B cell (primary cell): ENCODE measurements around the gene EPB41L5. TPM values are rescaled to one million over a fixed set of nuclear protein-coding genes. Genes with fewer than 3 reads are reported as not detected.

Experiments
- ATAC-seq: fragments of 200-7000 bp; cut with Tn5 transposase; one replicate; pipeline ENCODE4 v1.10.0; 2021; ENCODE audit warnings: low read depth, mild to moderate bottlenecking, moderate number of reproducible peaks, moderate library complexity
- CTCF ChIA-PET: fragments of 350-600 bp; sonication (Branson Sonifier 250); formaldehyde crosslinking; loops from one replicate; lab custom pipeline; 2021; ENCODE audit warnings: antibody characterized with exemption, inconsistent platforms; lab: Charles Lee
- POLR2A ChIA-PET: fragments of 350-600 bp; sonication (Branson Sonifier 250); formaldehyde crosslinking; loops from one replicate; lab custom pipeline; 2021; ENCODE audit warnings: antibody characterized with exemption; lab: Charles Lee
- DNase-seq: peaks from one replicate; pipeline ENCODE4 v3.0.0; 2013
- H2AFZ ChIP-seq: 2 replicates; pipeline ENCODE4 v1.6.1; 2012; ENCODE audit warnings: mild to moderate bottlenecking, low read depth, low read length; ENCODE audit not compliant: insufficient read depth, poor library complexity, severe bottlenecking
- H3K27ac ChIP-seq, 2 donors: 1 replicate in 1 of 2; 2 replicates in 1 of 2; pipeline ENCODE4 v1.5.1; 2012 to 2013; ENCODE audit warnings: low read length in 2 of 2, mild to moderate bottlenecking in 2 of 2, moderate library complexity in 1 of 2
- H3K27me3 ChIP-seq, 4 experiments: fragments of 200-600 bp in 1 of 4; sonication (generic) in 1 of 4; replicated peaks in 1 of 4; 1 replicate in 2 of 4; 2 replicates in 2 of 4; pipeline versions ENCODE4 v1.6.1 to v1.7.0; 2013 to 2016; ENCODE audit warnings: low read length in 3 of 4, mild to moderate bottlenecking in 2 of 4, mixed read lengths in 1 of 4, moderate library complexity in 1 of 4; ENCODE audit not compliant: insufficient read depth in 4 of 4, control insufficient read depth in 3 of 4; ENCODE audit errors: control extremely low read depth in 1 of 4
- H3K36me3 ChIP-seq, 2 experiments: replicated peaks in 1 of 2; 1 replicate in 1 of 2; 2 replicates in 1 of 2; pipeline versions ENCODE4 v1.6.1 to v1.7.1; 2013; ENCODE audit warnings: low read length in 1 of 2; ENCODE audit not compliant: insufficient read depth in 2 of 2, control insufficient read depth in 1 of 2; ENCODE audit errors: control extremely low read depth in 1 of 2, extremely low read depth in 1 of 2
- H3K4me1 ChIP-seq, 2 donors: fragments of 200-600 bp in 1 of 2; sonication (generic) in 1 of 2; 1 replicate in 1 of 2; 2 replicates in 1 of 2; pipeline versions ENCODE4 v1.5.1 to v1.6.1; 2013 to 2017; ENCODE audit warnings: low read length in 2 of 2; ENCODE audit not compliant: control insufficient read depth in 2 of 2, insufficient read depth in 2 of 2
- H3K4me2 ChIP-seq: replicated peaks from 2 replicates; pipeline ENCODE3; 2012; ENCODE audit warnings: mild to moderate bottlenecking, low read depth, low read length; ENCODE audit not compliant: poor library complexity, severe bottlenecking
- H3K4me3 ChIP-seq, 5 experiments: fragments of 200-600 bp in 1 of 5; sonication (generic) in 1 of 5; 1 replicate in 3 of 5; 2 replicates in 2 of 5; pipeline versions ENCODE4 v1.5.1 to v1.7.0; 2011 to 2016; ENCODE audit warnings: low read length in 4 of 5, mild to moderate bottlenecking in 4 of 5, low read depth in 2 of 5, control low read depth in 1 of 5, moderate library complexity in 1 of 5; ENCODE audit not compliant: insufficient read depth in 1 of 5; ENCODE audit errors: control extremely low read depth in 1 of 5, extremely low read depth in 1 of 5
- H3K79me2 ChIP-seq: fragments of 200-600 bp; sonication (generic); one replicate; pipeline ENCODE4 v1.6.0; 2016; ENCODE audit warnings: low read length; ENCODE audit not compliant: control insufficient read depth, insufficient read depth
- H3K9ac ChIP-seq: fragments of 200-600 bp; sonication (generic); 2 replicates; pipeline ENCODE4 v1.6.1; 2017; ENCODE audit warnings: mild to moderate bottlenecking, low read length, moderate library complexity
- H3K9me3 ChIP-seq, 3 donors: one replicate each; pipeline versions ENCODE4 v1.6.1 to v1.7.1; 2013; ENCODE audit warnings: low read length in 2 of 3; ENCODE audit not compliant: control insufficient read depth in 2 of 3, insufficient read depth in 1 of 3; ENCODE audit errors: control extremely low read depth in 1 of 3
- H4K20me1 ChIP-seq: 2 replicates; pipeline ENCODE4 v1.6.0; 2012; ENCODE audit warnings: mild to moderate bottlenecking, low read length; ENCODE audit not compliant: insufficient read depth, control insufficient read depth, poor library complexity, severe bottlenecking
- H3K27ac Mint-ChIP-seq: one replicate; pipeline ENCODE4 v1.8.0; 2021; ENCODE audit warnings: mixed read lengths
- H3K27me3 Mint-ChIP-seq: one replicate; pipeline ENCODE4 v1.8.0; 2021; ENCODE audit warnings: mixed read lengths
- H3K4me1 Mint-ChIP-seq: one replicate; pipeline ENCODE4 v1.8.0; 2021; ENCODE audit warnings: mixed read lengths
- H3K4me3 Mint-ChIP-seq: one replicate; pipeline ENCODE4 v1.8.0; 2021; ENCODE audit warnings: mixed read lengths
- H3K9me3 Mint-ChIP-seq: one replicate; pipeline ENCODE4 v1.8.0; 2022; ENCODE audit warnings: mixed read lengths; ENCODE audit not compliant: insufficient read depth
- EZH2 ChIP-seq: IDR thresholded peaks from 2 replicates; pipeline ENCODE4 v1.6.1; 2012; ENCODE audit warnings: borderline replicate concordance, low read depth, mild to moderate bottlenecking, moderate library complexity, low read length; ENCODE audit not compliant: insufficient read depth, poor library complexity, severe bottlenecking
- WGBS: methylation state at CpG from one replicate; pipeline ENCODE4 v1.1.5; 2013; ENCODE audit warnings: missing lambda C conversion rate; ENCODE audit not compliant: insufficient coverage; 5-methylcytosine and 5-hydroxymethylcytosine counted together
- intact Hi-C: fragments of 100-400 bp; cut with micrococcal nuclease; formaldehyde crosslinking; loops from one replicate; pipeline ENCODE4 v1.10.0; 2022
- polyA plus RNA-seq: library from polyadenylated mRNA; depleted of rRNA; stranded (reverse); fragments of >200 nt; gene quantifications from 2 replicates; pipeline ENCODE4 v1.2.3, GENCODE V29; 2012
- total RNA-seq, 2 donors: library from RNA; stranded (reverse); fragments of 120-200 nt in 1 of 2; gene quantifications; 1 replicate in 1 of 2; 2 replicates in 1 of 2; pipeline versions ENCODE4 v1.2.3 to v1.2.4, GENCODE V29; 2013 to 2022
- TF ChIP-seq, protein P1 (sequence below): fragments of 200-600 bp; IDR thresholded peaks from one replicate; pipeline ENCODE4 v1.8.0; 2022; ENCODE audit warnings: antibody characterized with exemption, mild to moderate bottlenecking

The EPB41L5 gene
- total and polyA plus RNA-seq, 2 donors (not counting 1 experiment from before 2014, with no cell fraction given), result 3.9 to 14.0 TPM

DNA sequence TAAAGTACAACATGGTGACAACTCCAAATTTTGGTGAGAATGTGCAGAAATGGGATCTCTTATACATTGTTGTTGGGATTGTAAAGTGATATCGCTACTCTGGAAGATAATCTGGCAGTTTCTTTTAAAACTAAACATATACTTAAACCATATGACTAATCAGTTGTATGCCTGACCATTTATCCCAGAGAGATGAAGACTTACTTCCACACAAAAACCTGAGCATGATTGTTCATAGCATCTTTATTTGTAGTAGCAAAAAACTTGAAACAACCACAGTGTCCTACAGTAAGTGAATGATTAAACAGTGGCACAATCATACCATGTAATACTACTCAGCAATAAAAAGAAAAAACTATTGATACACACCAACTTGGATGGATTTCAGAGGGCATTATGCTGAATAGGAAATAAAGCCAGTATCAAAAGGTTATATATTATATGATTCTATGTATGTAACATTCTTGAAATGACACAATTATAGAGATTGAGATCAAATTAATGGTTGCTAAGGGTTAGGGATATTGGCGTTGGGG, 47.3 kb downstream of the EPB41L5 start:
- Histone ChIP-seq H3K4me3 (no peak overlapping the region), H3K9ac (no peak overlapping the region), H3K27me3 (no peaks in the 10 kb centered on the region), H4K20me1 (no peaks in the 10 kb centered on the region), H3K36me3 (no peaks in the 10 kb centered on the region), H3K9me3 (no peaks in the 10 kb centered on the region), H2AFZ (no peak overlapping the region), H3K4me2 (no peak overlapping the region), H3K27ac (no peak overlapping the region), H3K79me2 (peaks cover 21% of the 10 kb centered on the region), H3K4me1 (no peaks in the 10 kb centered on the region)
- POLR2A ChIA-PET, result no interaction called here
- Mint-ChIP-seq H3K27ac (no peak overlapping the region), H3K4me3 (no peak overlapping the region), H3K9me3 (peaks cover 3% of the 10 kb centered on the region), H3K27me3 (no peaks in the 10 kb centered on the region), H3K4me1 (peaks cover 5% of the 10 kb centered on the region)
- DNase-seq (no peak), ATAC-seq (no peak)
- CTCF ChIA-PET, result no interaction called here
- intact Hi-C loops, result no loop called here
- TF ChIP-seq EZH2, result no peak
- TF ChIP-seq, protein P1, sequence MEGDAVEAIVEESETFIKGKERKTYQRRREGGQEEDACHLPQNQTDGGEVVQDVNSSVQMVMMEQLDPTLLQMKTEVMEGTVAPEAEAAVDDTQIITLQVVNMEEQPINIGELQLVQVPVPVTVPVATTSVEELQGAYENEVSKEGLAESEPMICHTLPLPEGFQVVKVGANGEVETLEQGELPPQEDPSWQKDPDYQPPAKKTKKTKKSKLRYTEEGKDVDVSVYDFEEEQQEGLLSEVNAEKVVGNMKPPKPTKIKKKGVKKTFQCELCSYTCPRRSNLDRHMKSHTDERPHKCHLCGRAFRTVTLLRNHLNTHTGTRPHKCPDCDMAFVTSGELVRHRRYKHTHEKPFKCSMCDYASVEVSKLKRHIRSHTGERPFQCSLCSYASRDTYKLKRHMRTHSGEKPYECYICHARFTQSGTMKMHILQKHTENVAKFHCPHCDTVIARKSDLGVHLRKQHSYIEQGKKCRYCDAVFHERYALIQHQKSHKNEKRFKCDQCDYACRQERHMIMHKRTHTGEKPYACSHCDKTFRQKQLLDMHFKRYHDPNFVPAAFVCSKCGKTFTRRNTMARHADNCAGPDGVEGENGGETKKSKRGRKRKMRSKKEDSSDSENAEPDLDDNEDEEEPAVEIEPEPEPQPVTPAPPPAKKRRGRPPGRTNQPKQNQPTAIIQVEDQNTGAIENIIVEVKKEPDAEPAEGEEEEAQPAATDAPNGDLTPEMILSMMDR, result no peak
- 100% methylated on average over 1 of the region's 2 CpGs for WGBS

DNA sequence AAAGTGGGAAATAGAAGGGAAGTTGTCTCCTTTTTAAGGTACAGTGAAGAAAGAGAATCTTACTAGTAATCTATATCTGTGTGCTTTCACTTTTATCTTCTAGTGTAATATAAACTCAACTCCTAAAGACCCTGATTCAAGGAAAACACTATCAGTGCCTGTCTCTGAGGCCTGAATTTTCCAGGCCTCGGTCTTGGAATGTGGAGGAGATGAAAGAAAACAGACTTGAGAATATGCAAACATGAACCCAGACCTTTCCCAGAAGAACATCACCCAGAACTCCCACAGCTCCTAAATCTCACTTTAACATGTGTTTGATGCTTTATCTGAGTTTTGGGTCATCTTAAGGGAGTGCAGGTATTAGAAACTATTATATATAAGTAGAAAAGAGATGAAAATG, 51.8 kb downstream of the EPB41L5 start:
- Mint-ChIP-seq H3K4me1 (peaks cover 3% of the 10 kb centered on the region), H3K9me3 (no peaks in the 10 kb centered on the region), H3K27ac (no peak overlapping the region), H3K4me3 (no peak overlapping the region), H3K27me3 (no peaks in the 10 kb centered on the region)
- intact Hi-C loops, result no loop called here
- Histone ChIP-seq H3K9me3 (peaks cover 0 to 6% (median 0%) of the 10 kb centered on the region in 3 donors), H3K36me3 (no peaks in the 10 kb centered on the region), H4K20me1 (no peaks in the 10 kb centered on the region), H3K27ac (no peak overlapping the region), H3K4me1 (no peaks in the 10 kb centered on the region), H3K4me2 (no peak overlapping the region), H3K79me2 (peaks cover 3% of the 10 kb centered on the region), H3K4me3 (no peak overlapping the region), H3K9ac (no peak overlapping the region), H3K27me3 (no peaks in the 10 kb centered on the region), H2AFZ (no peak overlapping the region)
- ChIA-PET CTCF (interaction anchor here (0.9 kb wide), 1 partner anchor 7 kb away, joined by 3 read pairs; no protein-coding TSS in a partner anchor), POLR2A (no interaction called here)
- DNase-seq (no peak), ATAC-seq (no peak)
- WGBS, result no CpG with 5 or more reads among the region's 1 CpG
- TF ChIP-seq, protein P1, result no peak
- no peak for TF ChIP-seq EZH2
